DOHH2 (cell line): ENCODE data around the gene PLCXD1.

ENCODE experiments used
- H3F3A ChIP-seq: fragments of 200-600 bp; sonication (generic), shearing (Covaris generic); 2 replicates; pipeline ENCODE4 v1.6.0; 2016; ENCODE audit warnings: antibody characterized with exemption, mild to moderate bottlenecking; ENCODE audit not compliant: control insufficient read depth, insufficient read depth
- H3K27ac ChIP-seq: fragments of 200-600 bp; sonication (generic); 2 replicates; pipeline ENCODE4 v1.5.1; 2014; ENCODE audit warnings: low read depth, mild to moderate bottlenecking, low read length, moderate library complexity
- H3K27me3 ChIP-seq: fragments of 200-600 bp; sonication (generic); 2 replicates; pipeline ENCODE4 v1.6.1; 2014; ENCODE audit warnings: mild to moderate bottlenecking, low read length, mixed read lengths; ENCODE audit not compliant: control insufficient read depth
- H3K36me3 ChIP-seq: fragments of 200-600 bp; sonication (generic); 2 replicates; pipeline ENCODE4 v1.6.1; 2014; ENCODE audit warnings: mild to moderate bottlenecking, low read length, moderate library complexity, mixed read lengths; ENCODE audit not compliant: control insufficient read depth
- H3K4me1 ChIP-seq: fragments of 200-600 bp; sonication (generic); 2 replicates; pipeline ENCODE4 v1.6.1; 2014; ENCODE audit warnings: mild to moderate bottlenecking, low read length, mixed read lengths; ENCODE audit not compliant: control insufficient read depth
- H3K4me2 ChIP-seq: fragments of 200-600 bp; sonication (generic); 2 replicates; pipeline ENCODE4 v1.6.0; 2014; ENCODE audit warnings: mild to moderate bottlenecking, low read length, moderate library complexity
- H3K4me3 ChIP-seq: fragments of 200-600 bp; sonication (generic); 2 replicates; pipeline ENCODE4 v1.5.1; 2014; ENCODE audit warnings: mild to moderate bottlenecking, low read length, mixed read lengths
- H3K79me2 ChIP-seq: fragments of 200-600 bp; sonication (generic); 2 replicates; pipeline ENCODE4 v1.6.1; 2014; ENCODE audit warnings: mild to moderate bottlenecking, low read length, mixed read lengths; ENCODE audit not compliant: control insufficient read depth
- H3K9me2 ChIP-seq: fragments of 200-600 bp; sonication (generic); replicated peaks from 2 replicates; pipeline ENCODE4 v1.6.1; 2014; ENCODE audit warnings: mild to moderate bottlenecking, low read length, mixed read lengths; ENCODE audit not compliant: control insufficient read depth
- H3K9me3 ChIP-seq: fragments of 200-600 bp; sonication (generic); 2 replicates; pipeline ENCODE4 v1.6.1; 2014; ENCODE audit warnings: antibody characterized with exemption, low read length, mixed read lengths; ENCODE audit not compliant: control insufficient read depth, insufficient read depth
- H4K20me1 ChIP-seq: fragments of 200-600 bp; sonication (generic); 2 replicates; pipeline ENCODE4 v1.6.0; 2014; ENCODE audit warnings: low read depth, mild to moderate bottlenecking, antibody characterized with exemption, low read length, moderate library complexity; ENCODE audit not compliant: control insufficient read depth, insufficient read depth
- CTCF ChIP-seq: fragments of 200-600 bp; sonication (generic); IDR thresholded peaks from one replicate; pipeline ENCODE4 v1.5.1; 2014; ENCODE audit warnings: antibody characterized with exemption, mild to moderate bottlenecking, low read depth, low read length; ENCODE audit not compliant: poor library complexity, severe bottlenecking
- EZH2phosphoT487 ChIP-seq: fragments of 200-600 bp; sonication (generic); IDR thresholded peaks from 2 replicates; pipeline ENCODE4 v1.6.1; 2017; ENCODE audit warnings: borderline replicate concordance, mild to moderate bottlenecking, antibody characterized with exemption, low read length, moderate library complexity, mixed read lengths

PLCXD1 gene

GRCh38 chrX:314049-314448, 32.9 kb downstream of the PLCXD1 start:
- H3K9me3 ChIP-seq = no peaks in the 10 kb centered on the region
- no peak overlapping the region for H3K27ac ChIP-seq
- TF ChIP-seq CTCF = no peak
- no peak for TF ChIP-seq EZH2phosphoT487
- H4K20me1 ChIP-seq = 0 out of 2 replicates have a peak, but pooled peaks cover 6% of the 10 kb centered on the region
- H3K9me2 ChIP-seq = no peaks in the 10 kb centered on the region
- peaks cover 17% of the 10 kb centered on the region for H3K79me2 ChIP-seq
- H3K36me3 ChIP-seq = peaks cover 67% of the 10 kb centered on the region
- H3K4me2 ChIP-seq = no peak overlapping the region
- no peaks in the 10 kb centered on the region for H3K27me3 ChIP-seq
- H3F3A ChIP-seq = peaks cover 3% of the 10 kb centered on the region; the same call in 1 of the 2 replicates
- H3K4me1 ChIP-seq = peaks cover 8% of the 10 kb centered on the region
- H3K4me3 ChIP-seq = no peak overlapping the region

- no peaks in the 10 kb centered on the region for H3K9me3 ChIP-seq
- H3K27me3 ChIP-seq = no peaks in the 10 kb centered on the region; the same call in 1 of the 2 replicates
- H3K36me3 ChIP-seq = peaks cover 64% of the 10 kb centered on the region
- H3K4me1 ChIP-seq = peaks cover 11% of the 10 kb centered on the region
- TF ChIP-seq CTCF = no peak
- no peak for TF ChIP-seq EZH2phosphoT487
- H3F3A ChIP-seq = peaks cover 3% of the 10 kb centered on the region; the same call in 1 of the 2 replicates
- no peak overlapping the region for H3K4me2 ChIP-seq
- no peaks in the 10 kb centered on the region for H3K9me2 ChIP-seq
- H4K20me1 ChIP-seq = 0 out of 2 replicates have a peak, but pooled peaks cover 6% of the 10 kb centered on the region
- no peak overlapping the region for H3K4me3 ChIP-seq
- no peak overlapping the region for H3K27ac ChIP-seq
- H3K79me2 ChIP-seq = peaks cover 27% of the 10 kb centered on the region
Measured at GRCh38 chrX:314781-315595, 33.8 kb downstream of the PLCXD1 start.

GRCh38 chrX:316351-317325, 35.5 kb downstream of the PLCXD1 start:
- H3K4me2 ChIP-seq = peak overlapping the region; percentile 26
- peaks cover 21% of the 10 kb centered on the region for H3K4me1 ChIP-seq
- TF ChIP-seq CTCF (no peak), EZH2phosphoT487 (no peak)
- no peaks in the 10 kb centered on the region; the same call in 1 of the 2 replicates for H3K27me3 ChIP-seq
- peaks cover 3% of the 10 kb centered on the region; the same call in 1 of the 2 replicates for H3F3A ChIP-seq
- no peak overlapping the region for H3K27ac ChIP-seq
- peak overlapping the region; percentile 46 for H3K4me3 ChIP-seq
- H4K20me1 ChIP-seq = 0 out of 2 replicates have a peak, but pooled peaks cover 6% of the 10 kb centered on the region
- H3K9me3 ChIP-seq = no peaks in the 10 kb centered on the region
- no peaks in the 10 kb centered on the region for H3K9me2 ChIP-seq
- H3K79me2 ChIP-seq = peaks cover 32% of the 10 kb centered on the region
- peaks cover 50% of the 10 kb centered on the region for H3K36me3 ChIP-seq
